ENCODE results near the gene RPL14. TPM values are rescaled to one million over a fixed set of nuclear protein-coding genes. Genes with fewer than 3 reads are reported as not detected.

The RPL14 gene
- 665 TPM for polyA plus RNA-seq (2012; ENCODE audit: insufficient read depth, insufficient read length, low read depth)

GRCh38 chr3:40456940-40457823, at the start of gene RPL14:
TSS of gene RPL14 (plus strand) at chr3:40457339. CDS start at chr3:40457472, 133 bp downstream.
- DNase-seq: peak; percentile 90
- TF ChIP-seq, protein P1, sequence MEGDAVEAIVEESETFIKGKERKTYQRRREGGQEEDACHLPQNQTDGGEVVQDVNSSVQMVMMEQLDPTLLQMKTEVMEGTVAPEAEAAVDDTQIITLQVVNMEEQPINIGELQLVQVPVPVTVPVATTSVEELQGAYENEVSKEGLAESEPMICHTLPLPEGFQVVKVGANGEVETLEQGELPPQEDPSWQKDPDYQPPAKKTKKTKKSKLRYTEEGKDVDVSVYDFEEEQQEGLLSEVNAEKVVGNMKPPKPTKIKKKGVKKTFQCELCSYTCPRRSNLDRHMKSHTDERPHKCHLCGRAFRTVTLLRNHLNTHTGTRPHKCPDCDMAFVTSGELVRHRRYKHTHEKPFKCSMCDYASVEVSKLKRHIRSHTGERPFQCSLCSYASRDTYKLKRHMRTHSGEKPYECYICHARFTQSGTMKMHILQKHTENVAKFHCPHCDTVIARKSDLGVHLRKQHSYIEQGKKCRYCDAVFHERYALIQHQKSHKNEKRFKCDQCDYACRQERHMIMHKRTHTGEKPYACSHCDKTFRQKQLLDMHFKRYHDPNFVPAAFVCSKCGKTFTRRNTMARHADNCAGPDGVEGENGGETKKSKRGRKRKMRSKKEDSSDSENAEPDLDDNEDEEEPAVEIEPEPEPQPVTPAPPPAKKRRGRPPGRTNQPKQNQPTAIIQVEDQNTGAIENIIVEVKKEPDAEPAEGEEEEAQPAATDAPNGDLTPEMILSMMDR (IDR thresholded peaks at IDR 0.05; ENCODE audit: low read depth, low read length): no peak
- Histone ChIP-seq H3K27me3 (no peaks in the 10 kb centered on the region), H3K4me3 (ENCODE audit: low read depth, low read length) (peak within 1 kb of the TSS; percentile 88), H3K36me3 (peaks cover 44% of the 10 kb centered on the region), H3K9me3 (no peaks in the 10 kb centered on the region), H3K4me1 (no peaks in the 10 kb centered on the region)

DNA sequence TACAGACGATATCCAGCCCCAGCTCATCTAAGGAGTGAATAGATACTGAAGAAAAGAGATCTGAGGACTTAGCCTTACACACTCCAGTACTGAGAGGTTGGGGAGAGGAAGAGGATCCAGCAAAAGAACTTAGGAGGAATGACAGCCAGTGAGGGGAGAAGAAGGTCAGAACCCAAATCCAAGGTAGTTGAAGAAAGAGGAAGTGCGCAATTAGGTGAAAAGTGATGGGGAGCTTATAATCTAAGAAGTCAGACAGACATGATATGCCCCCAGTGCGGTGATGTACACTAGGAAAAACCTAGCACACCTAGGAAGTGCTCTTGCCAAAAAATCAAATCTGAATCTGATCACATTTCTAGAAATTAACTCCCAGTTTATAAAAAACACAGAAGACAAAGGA, 49.5 kb upstream of the RPL14 start:
- H3K36me3 ChIP-seq: no peaks in the 10 kb centered on the region
- no peaks in the 10 kb centered on the region for H3K4me1 ChIP-seq
- no peak overlapping the region for H3K4me3 ChIP-seq (ENCODE audit: low read depth, low read length)
- TF ChIP-seq, protein P1 (IDR thresholded peaks at IDR 0.05; ENCODE audit: low read depth, low read length): no peak
- DNase-seq: no peak
- no peaks in the 10 kb centered on the region for H3K27me3 ChIP-seq
- no peaks in the 10 kb centered on the region for H3K9me3 ChIP-seq

DNA sequence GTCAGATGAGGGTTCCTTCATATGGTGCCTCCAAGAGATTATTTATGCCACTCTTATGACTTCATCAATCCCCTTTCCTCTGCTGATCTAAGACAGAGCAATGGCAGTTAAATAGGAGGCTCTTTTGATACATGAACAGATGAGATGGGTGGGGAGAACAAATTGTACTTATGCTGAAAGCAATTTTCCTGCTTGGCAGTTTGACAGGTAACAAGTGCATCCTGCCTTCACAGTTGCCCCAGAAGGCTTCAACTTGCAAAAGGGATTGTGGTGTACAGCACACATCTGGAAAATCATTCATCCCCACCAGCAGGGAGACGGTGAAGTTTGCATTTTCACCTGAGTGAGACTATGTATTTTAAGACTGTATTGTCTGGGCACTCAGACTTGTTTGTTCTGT, 42.9 kb upstream of the RPL14 start:
- no peaks in the 10 kb centered on the region for H3K9me3 ChIP-seq
- peaks cover 4% of the 10 kb centered on the region; the same call in 1 of the 2 replicates for H3K4me1 ChIP-seq
- DNase-seq: no peak
- TF ChIP-seq, protein P1 (IDR thresholded peaks at IDR 0.05; ENCODE audit: low read depth, low read length): no peak
- no peaks in the 10 kb centered on the region for H3K27me3 ChIP-seq
- H3K36me3 ChIP-seq: no peaks in the 10 kb centered on the region
- H3K4me3 ChIP-seq (ENCODE audit: low read depth, low read length): no peak overlapping the region

DNA sequence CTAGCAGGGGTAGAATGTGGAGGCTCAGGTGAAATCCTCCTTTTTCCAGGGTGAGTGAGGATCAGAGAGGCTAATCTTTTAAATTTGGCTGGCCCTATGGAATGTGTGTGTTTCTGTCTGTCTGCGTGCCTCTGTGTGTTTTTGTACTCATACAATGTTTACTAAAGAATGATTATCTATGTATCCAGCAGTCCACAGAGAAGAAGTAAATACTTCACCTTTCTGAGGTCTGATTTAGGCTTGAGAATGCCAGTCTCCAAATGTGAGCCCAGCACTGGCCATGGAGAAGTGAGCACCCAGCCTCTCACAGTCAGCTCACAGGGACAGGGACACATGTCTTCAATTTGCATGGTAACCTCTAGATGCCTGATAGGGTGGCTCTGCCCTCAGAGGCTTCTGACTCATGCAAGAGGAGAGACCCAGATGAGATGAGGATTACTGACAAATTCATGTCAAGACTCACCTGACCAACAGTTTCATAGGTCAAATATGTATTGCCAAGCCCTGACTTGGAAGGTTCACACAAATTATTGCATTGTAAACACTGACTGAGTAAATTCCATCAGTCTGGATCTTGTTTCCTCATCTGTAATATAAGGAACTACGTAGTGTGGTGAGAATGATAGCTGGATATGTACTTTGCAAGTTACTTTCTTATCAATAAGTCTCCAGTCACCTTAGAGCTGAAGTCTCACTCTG, 39.1 kb upstream of the RPL14 start:
- no peaks in the 10 kb centered on the region for H3K36me3 ChIP-seq
- H3K9me3 ChIP-seq: no peaks in the 10 kb centered on the region
- no peak overlapping the region for H3K4me3 ChIP-seq (ENCODE audit: low read depth, low read length)
- no peaks in the 10 kb centered on the region for H3K27me3 ChIP-seq
- TF ChIP-seq, protein P1 (IDR thresholded peaks at IDR 0.05; ENCODE audit: low read depth, low read length): no peak
- DNase-seq: peak; percentile 36
- peaks cover 4% of the 10 kb centered on the region; the same call in 1 of the 2 replicates for H3K4me1 ChIP-seq

DNA sequence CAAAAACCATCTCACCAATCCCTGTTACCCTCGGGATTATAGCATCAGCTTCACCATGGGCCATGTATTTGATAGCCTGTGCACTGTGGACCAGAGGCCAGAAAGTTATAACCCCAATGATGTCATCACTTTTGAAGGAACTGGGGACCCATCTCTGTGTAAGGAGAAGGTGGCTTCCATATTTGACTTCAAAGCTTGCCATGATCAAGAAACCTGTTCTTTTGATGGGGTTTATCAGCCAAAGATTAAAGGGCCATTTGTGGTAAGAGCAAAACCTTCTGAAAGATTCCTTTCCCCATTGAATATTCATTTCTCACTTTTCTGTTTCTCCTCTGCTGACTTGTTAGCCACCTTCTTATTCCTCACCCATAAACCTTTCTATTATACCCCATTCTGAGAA, 34.3 kb upstream of the RPL14 start:
- no peak for DNase-seq
- Histone ChIP-seq H3K27me3 (no peaks in the 10 kb centered on the region), H3K9me3 (no peaks in the 10 kb centered on the region), H3K4me3 (ENCODE audit: low read depth, low read length) (no peak overlapping the region), H3K36me3 (no peaks in the 10 kb centered on the region), H3K4me1 (peaks cover 9% of the 10 kb centered on the region)
- TF ChIP-seq, protein P1 (IDR thresholded peaks at IDR 0.05; ENCODE audit: low read depth, low read length): no peak
